VCaP (cell line): ENCODE measurements around the gene RP9.

Experiments
- H3K27ac ChIP-seq: fragments of 450-650 bp; 2 replicates; pipeline ENCODE4 v1.5.1; 2017
- CTCF ChIP-seq: fragments of 450-650 bp; conservative IDR thresholded peaks from 2 replicates; pipeline ENCODE4 v1.5.1; 2017; ENCODE audit warnings: mild to moderate bottlenecking, moderate library complexity

RP9 gene

DNA sequence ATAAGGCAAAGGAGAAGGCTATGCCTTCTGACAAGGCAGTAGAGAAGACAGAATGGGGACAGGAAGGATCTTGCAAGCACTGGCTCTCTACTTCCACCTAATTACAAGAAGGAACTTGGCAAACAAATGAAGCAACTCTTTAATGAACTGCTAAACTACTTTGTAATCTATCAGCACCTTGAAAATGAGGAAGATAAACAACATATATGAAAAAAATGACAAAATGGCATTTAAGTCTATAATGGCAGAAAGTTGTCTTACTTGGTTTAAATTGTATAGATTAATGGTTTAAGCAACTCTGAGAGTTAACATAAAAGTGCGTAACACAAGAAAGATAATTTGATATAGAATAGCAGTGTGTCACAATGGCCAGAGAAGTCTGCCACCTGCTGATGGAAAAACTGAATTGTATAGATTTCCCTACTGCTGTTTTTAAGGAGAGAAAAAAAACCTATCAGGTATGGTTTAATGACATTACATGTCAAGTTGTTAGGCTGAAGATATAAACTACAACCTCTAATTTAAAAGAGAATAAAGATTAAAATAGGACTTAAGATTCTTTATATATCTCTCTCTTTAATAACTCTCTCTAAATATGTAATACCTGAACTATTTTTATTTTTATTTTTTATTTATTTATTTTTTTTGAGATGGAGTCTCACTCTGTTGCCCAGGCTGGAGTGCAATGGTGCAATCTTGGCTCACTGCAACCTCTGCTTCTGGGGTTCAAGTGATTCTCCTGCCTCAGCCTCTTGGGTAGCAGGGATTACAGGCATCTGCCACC lies 58.5 kb downstream of the RP9 start:
- peak overlapping the region; percentile 7; the same call in 1 of the 2 replicates for H3K27ac ChIP-seq
- peak; percentile 86 for TF ChIP-seq CTCF

GRCh38 chr7:33048704-33049103 lies 60.5 kb downstream of the RP9 start:
- TF ChIP-seq CTCF, result no peak

DNA sequence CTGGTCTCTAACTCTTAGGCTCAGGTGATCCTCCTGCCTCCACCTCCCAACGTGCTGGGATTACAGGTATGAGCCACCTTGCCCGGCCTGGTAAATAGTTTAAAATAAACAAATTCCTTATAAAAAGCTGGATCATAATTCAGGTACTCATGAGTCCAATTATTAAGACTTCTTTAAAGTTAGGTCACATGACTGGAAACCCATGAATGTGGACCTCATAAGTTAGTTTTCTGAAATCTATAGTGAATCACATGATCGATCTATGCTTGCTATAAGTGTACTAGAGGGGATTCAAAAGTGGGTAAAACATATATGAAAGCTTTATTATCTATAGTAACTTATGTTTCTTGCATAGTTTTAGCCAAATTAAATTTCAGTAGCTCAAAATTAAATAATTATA lies 60.9 kb downstream of the RP9 start:
- TF ChIP-seq CTCF, result no peak
- H3K27ac ChIP-seq, result no peak overlapping the region

More at GRCh38 chr7:33048704-33049103, 60.5 kb downstream of the RP9 start:
- no peak overlapping the region for H3K27ac ChIP-seq

DNA sequence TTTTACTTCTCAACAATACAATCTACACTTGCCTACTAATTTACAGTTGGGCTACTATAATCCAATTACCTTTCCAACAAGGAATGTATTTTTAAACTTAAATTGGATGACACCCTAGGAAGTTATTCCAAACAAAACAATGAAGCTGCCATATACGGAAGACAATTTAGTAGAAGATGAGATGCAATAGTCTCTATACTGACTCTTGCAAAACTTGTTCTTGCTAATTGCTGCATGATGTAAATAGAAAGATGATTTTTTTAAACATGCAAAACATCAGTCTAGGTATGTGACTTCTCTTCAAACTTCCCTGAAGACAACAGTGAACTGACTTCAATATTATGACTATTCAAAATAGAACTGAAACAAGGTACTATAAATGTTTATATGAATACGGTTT lies 64.2 kb downstream of the RP9 start:
- peak overlapping the region; percentile 85 for H3K27ac ChIP-seq
- no peak for TF ChIP-seq CTCF
